HCT116 (cell line): ENCODE data around the gene ADAM8. TPM values are rescaled to one million over a fixed set of nuclear protein-coding genes. Genes with fewer than 3 reads are reported as not detected.
"Not testable (repeated sequence)": the region's sequence is repeated elsewhere in the genome, so short reads cannot be mapped to it uniquely, and the experiment has no call there.

ENCODE experiments used
- ATAC-seq: fragments of 200-7000 bp; cut with Tn5 transposase; 2 replicates; pipeline ENCODE4 v1.9.1; 2020; ENCODE audit warnings: mild to moderate bottlenecking, moderate library complexity
- BruUV-seq: library from RNA; stranded (reverse); fragments of 400-500 nt; replicated peaks from 2 replicates; lab custom pipeline; 2021; lab: Mats Ljungman, UMichigan
- CTCF ChIA-PET: fragments of 300-600 bp; sonication (Branson Sonifier 250); formaldehyde crosslinking; loops from one replicate; lab custom pipeline; 2021; ENCODE audit warnings: antibody characterized with exemption; lab: Charles Lee
- POLR2A ChIA-PET: fragments of 300-600, 350-600 bp; sonication (Branson Sonifier 250); formaldehyde crosslinking; loops from one replicate; lab custom pipeline; 2021; ENCODE audit warnings: antibody characterized with exemption; lab: Charles Lee
- RAD21 ChIA-PET, 2 experiments: fragments of 300-600 bp; sonication (Branson Sonifier 250); formaldehyde crosslinking; loops; one replicate each; lab custom pipeline; 2023; ENCODE audit warnings: low total read pairs in 2 of 2; ENCODE audit not compliant: uncharacterized antibody in 2 of 2, unreplicated experiment in 2 of 2, low non-redundant PET in 1 of 2; lab: Charles Lee
- DNase-seq: peaks from one replicate; pipeline ENCODE4 v3.0.0-alpha.2; 2010; ENCODE audit warnings: low read depth, low spot score
- H2AFZ ChIP-seq: fragments of 200-600 bp; shearing (Covaris generic), sonication (generic); 2 replicates; pipeline ENCODE4 v1.6.1; 2017; ENCODE audit warnings: low read depth, mixed run types, mixed read lengths, antibody characterized with exemption, low read length; ENCODE audit not compliant: poor library complexity, severe bottlenecking
- H3K27ac ChIP-seq: 2 replicates; pipeline ENCODE4 v1.5.1; 2012; ENCODE audit warnings: low read depth, low read length
- H3K27me3 ChIP-seq: fragments of 200-600 bp; sonication (generic); 2 replicates; pipeline ENCODE4 v1.6.1; 2016; ENCODE audit warnings: mixed run types, low read length, mixed read lengths; ENCODE audit not compliant: insufficient read depth
- H3K36me3 ChIP-seq, 2 experiments: fragments of 200-500 bp in 1 of 2; fragments of 200-600 bp in 1 of 2; sonication (Bioruptor generic) in 1 of 2; sonication (generic) in 1 of 2; 2 replicates each; pipeline versions ENCODE4 v1.5.1 to v1.6.1; 2014 to 2016; ENCODE audit warnings: low read length in 2 of 2, inconsistent platforms in 1 of 2, mixed read lengths in 1 of 2, mixed run types in 1 of 2; ENCODE audit not compliant: insufficient read depth in 2 of 2, control insufficient read depth in 1 of 2
- H3K4me1 ChIP-seq, 2 experiments: fragments of 200-600 bp in 1 of 2; sonication (generic) in 1 of 2; 2 replicates each; pipeline versions ENCODE4 v1.5.1 to v1.6.1; 2012 to 2017; ENCODE audit warnings: low read length in 2 of 2, inconsistent platforms in 1 of 2, mild to moderate bottlenecking in 1 of 2, mixed read lengths in 1 of 2, mixed run types in 1 of 2, moderate library complexity in 1 of 2; ENCODE audit not compliant: insufficient read depth in 2 of 2, control insufficient read depth in 1 of 2
- H3K4me2 ChIP-seq: fragments of 200-600 bp; sonication (generic); 2 replicates; pipeline ENCODE4 v1.6.1; 2017; ENCODE audit warnings: mixed run types, low read length, mixed read lengths
- H3K4me3 ChIP-seq, 2 experiments: fragments of 200-600 bp in 1 of 2; sonication (generic) in 1 of 2; replicated peaks in 1 of 2; 2 replicates each; pipeline ENCODE4 v1.5.1; 2011 to 2016; ENCODE audit warnings: low read length in 2 of 2, control low read depth in 1 of 2, low read depth in 1 of 2, mild to moderate bottlenecking in 1 of 2, mixed read lengths in 1 of 2, mixed run types in 1 of 2
- H3K79me2 ChIP-seq: fragments of 200-600 bp; sonication (generic); 2 replicates; pipeline ENCODE4 v1.6.1; 2017; ENCODE audit warnings: mild to moderate bottlenecking, mixed run types, low read length, moderate library complexity, mixed read lengths; ENCODE audit not compliant: insufficient read depth
- H3K9ac ChIP-seq: fragments of 200-600 bp; sonication (generic); 2 replicates; pipeline ENCODE4 v1.6.1; 2016; ENCODE audit warnings: low read length, mixed read lengths
- H3K9me2 ChIP-seq: fragments of 200-600 bp; sonication (generic), shearing (Covaris generic); 2 replicates; pipeline ENCODE4 v1.6.1; 2017; ENCODE audit warnings: mixed run types, mild to moderate bottlenecking, moderate library complexity; ENCODE audit not compliant: insufficient read depth
- H3K9me3 ChIP-seq, 2 experiments: fragments of 200-500 bp in 1 of 2; fragments of 200-600 bp in 1 of 2; sonication (Bioruptor generic) in 1 of 2; sonication (generic) in 1 of 2; 2 replicates each; pipeline ENCODE4 v1.6.1; 2014 to 2017; ENCODE audit warnings: low read length in 2 of 2, mixed read lengths in 2 of 2, inconsistent platforms in 1 of 2, low read depth in 1 of 2, mild to moderate bottlenecking in 1 of 2, mixed run types in 1 of 2, moderate library complexity in 1 of 2; ENCODE audit not compliant: control insufficient read depth in 1 of 2, insufficient read depth in 1 of 2
- H4K20me1 ChIP-seq: fragments of 200-600 bp; sonication (generic), shearing (Covaris generic); 2 replicates; pipeline ENCODE4 v1.6.1; 2017; ENCODE audit warnings: mixed run types, mild to moderate bottlenecking, moderate library complexity; ENCODE audit not compliant: insufficient read depth
- ATF3 ChIP-seq: IDR thresholded peaks from 2 replicates; pipeline ENCODE4 v1.6.1; 2012
- EGR1 ChIP-seq: IDR thresholded peaks from 2 replicates; pipeline ENCODE4 v1.6.1; 2012; ENCODE audit warnings: low read depth
- ELF1 ChIP-seq: IDR thresholded peaks from 2 replicates; pipeline ENCODE4 v1.6.1; 2012; ENCODE audit warnings: low read depth, borderline replicate concordance
- EZH2 ChIP-seq: fragments of 200-600 bp; sonication (generic); IDR thresholded peaks from 2 replicates; pipeline ENCODE4 v1.6.1; 2017; ENCODE audit warnings: antibody characterized with exemption, mixed run types
- FOSL1 ChIP-seq: IDR thresholded peaks from 2 replicates; pipeline ENCODE4 v1.6.1; 2012; ENCODE audit warnings: low read depth
- SRF ChIP-seq: IDR thresholded peaks from 2 replicates; pipeline ENCODE4 v1.6.1; 2012; ENCODE audit warnings: low read depth
- TCF7L2 ChIP-seq: IDR thresholded peaks from 2 replicates; pipeline ENCODE4 v1.7.0; 2011; ENCODE audit warnings: borderline replicate concordance, inconsistent platforms; ENCODE audit not compliant: insufficient read depth, insufficient read length; ENCODE audit errors: extremely low read depth
- ZNF274 ChIP-seq: fragments of 200-500 bp; sonication (Bioruptor generic); IDR thresholded peaks from 2 replicates; pipeline ENCODE4 v1.6.1; 2014; ENCODE audit warnings: mild to moderate bottlenecking, low read depth, low read length, inconsistent platforms
- intact Hi-C: fragments of 100-400 bp; cut with micrococcal nuclease; formaldehyde crosslinking; loops from 2 replicates; pipeline ENCODE4 v1.10.0; 2022
- total RNA-seq: library from RNA; stranded (reverse); gene quantifications from one replicate; pipeline ENCODE4 v1.2.1, GENCODE V29; 2021; ENCODE audit not compliant: unreplicated experiment
- TF ChIP-seq, protein P1 (sequence below): IDR thresholded peaks from 2 replicates; pipeline ENCODE4 v1.6.1; 2012; ENCODE audit warnings: low read depth

ADAM8 gene
- total RNA-seq, 1 experiment from 2014 or later, result 4.1 TPM

- no peaks in the 10 kb centered on the region for H3K4me1 ChIP-seq
- no peaks in the 10 kb centered on the region for H4K20me1 ChIP-seq
- DNase-seq (no peak), ATAC-seq (no peak)
- no peaks in the 10 kb centered on the region for H3K79me2 ChIP-seq
- no peaks in the 10 kb centered on the region for H3K9me2 ChIP-seq
- H3K27ac ChIP-seq, result no peak overlapping the region
- intact Hi-C loops, result no loop called here
- no peak overlapping the region for H2AFZ ChIP-seq
- H3K4me2 ChIP-seq, result no peak overlapping the region
- no peaks in the 10 kb centered on the region for H3K36me3 ChIP-seq
- no peak for TF ChIP-seq EZH2
- no peak for TF ChIP-seq ATF3
- no peak for TF ChIP-seq ELF1
- no peak for TF ChIP-seq FOSL1
- TF ChIP-seq TCF7L2, result no peak
- TF ChIP-seq, protein P1, sequence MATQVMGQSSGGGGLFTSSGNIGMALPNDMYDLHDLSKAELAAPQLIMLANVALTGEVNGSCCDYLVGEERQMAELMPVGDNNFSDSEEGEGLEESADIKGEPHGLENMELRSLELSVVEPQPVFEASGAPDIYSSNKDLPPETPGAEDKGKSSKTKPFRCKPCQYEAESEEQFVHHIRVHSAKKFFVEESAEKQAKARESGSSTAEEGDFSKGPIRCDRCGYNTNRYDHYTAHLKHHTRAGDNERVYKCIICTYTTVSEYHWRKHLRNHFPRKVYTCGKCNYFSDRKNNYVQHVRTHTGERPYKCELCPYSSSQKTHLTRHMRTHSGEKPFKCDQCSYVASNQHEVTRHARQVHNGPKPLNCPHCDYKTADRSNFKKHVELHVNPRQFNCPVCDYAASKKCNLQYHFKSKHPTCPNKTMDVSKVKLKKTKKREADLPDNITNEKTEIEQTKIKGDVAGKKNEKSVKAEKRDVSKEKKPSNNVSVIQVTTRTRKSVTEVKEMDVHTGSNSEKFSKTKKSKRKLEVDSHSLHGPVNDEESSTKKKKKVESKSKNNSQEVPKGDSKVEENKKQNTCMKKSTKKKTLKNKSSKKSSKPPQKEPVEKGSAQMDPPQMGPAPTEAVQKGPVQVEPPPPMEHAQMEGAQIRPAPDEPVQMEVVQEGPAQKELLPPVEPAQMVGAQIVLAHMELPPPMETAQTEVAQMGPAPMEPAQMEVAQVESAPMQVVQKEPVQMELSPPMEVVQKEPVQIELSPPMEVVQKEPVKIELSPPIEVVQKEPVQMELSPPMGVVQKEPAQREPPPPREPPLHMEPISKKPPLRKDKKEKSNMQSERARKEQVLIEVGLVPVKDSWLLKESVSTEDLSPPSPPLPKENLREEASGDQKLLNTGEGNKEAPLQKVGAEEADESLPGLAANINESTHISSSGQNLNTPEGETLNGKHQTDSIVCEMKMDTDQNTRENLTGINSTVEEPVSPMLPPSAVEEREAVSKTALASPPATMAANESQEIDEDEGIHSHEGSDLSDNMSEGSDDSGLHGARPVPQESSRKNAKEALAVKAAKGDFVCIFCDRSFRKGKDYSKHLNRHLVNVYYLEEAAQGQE, result no peak
- no peak for TF ChIP-seq EGR1
- TF ChIP-seq SRF, result no peak
- TF ChIP-seq ZNF274, result no peak
- no peaks in the 10 kb centered on the region for H3K27me3 ChIP-seq
- no TSS peak for BruUV-seq
- ChIA-PET RAD21 (no interaction called here), CTCF (no interaction called here), POLR2A (no interaction called here)
- no peak overlapping the region for H3K9ac ChIP-seq
- no peak overlapping the region for H3K4me3 ChIP-seq
- H3K9me3 ChIP-seq, result no peaks in the 10 kb centered on the region
Measured at GRCh38 chr10:133235265-133235855, 41.3 kb downstream of the ADAM8 start.

DNA sequence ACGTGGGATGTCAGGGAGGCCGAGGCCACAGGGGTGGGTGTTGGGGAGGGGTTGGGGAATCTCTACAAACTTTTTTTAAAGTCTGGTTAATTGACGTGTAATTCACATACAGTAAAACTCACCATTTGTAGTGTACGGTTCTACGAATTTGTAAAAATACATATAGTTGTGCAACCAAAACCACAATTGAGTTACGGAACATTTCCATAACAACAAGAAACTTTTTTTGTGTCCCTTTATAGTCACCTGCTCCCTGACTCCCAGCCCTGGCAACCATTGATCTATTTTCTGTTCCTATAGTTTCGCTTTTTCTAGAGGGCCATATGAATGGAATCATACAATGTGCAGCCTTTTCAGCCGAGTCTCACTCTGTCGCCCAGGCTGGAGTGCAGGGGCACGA is 41.9 kb downstream of the ADAM8 start:
- H4K20me1 ChIP-seq, RAD21 ChIA-PET, H3K27me3 ChIP-seq, POLR2A ChIA-PET, H3K4me2 ChIP-seq, H3K9ac ChIP-seq, H3K27ac ChIP-seq, BruUV-seq, H3K9me3 ChIP-seq, ATAC-seq, H3K4me3 ChIP-seq, H3K4me1 ChIP-seq, H3K79me2 ChIP-seq, CTCF ChIA-PET, H3K9me2 ChIP-seq, H2AFZ ChIP-seq, H3K36me3 ChIP-seq, DNase-seq, intact Hi-C loops: not testable (repeated sequence)
